WTC11 (cell line): ENCODE results near the gene SLCO4C1. TPM values are rescaled to one million over a fixed set of nuclear protein-coding genes. Genes with fewer than 3 reads are reported as not detected.

Experiments
- ATAC-seq: fragments of 200-7000 bp; cut with Tn5 transposase; 2 replicates; pipeline ENCODE4 v1.10.0; 2021; ENCODE audit warnings: mild to moderate bottlenecking, moderate library complexity
- CTCF ChIA-PET: fragments of 300-600 bp; sonication (Branson Sonifier 250); formaldehyde crosslinking; loops from one replicate; lab custom pipeline; 2021; ENCODE audit warnings: antibody characterized with exemption; lab: Charles Lee
- POLR2A ChIA-PET: fragments of 350-600 bp; sonication (Branson Sonifier 250); formaldehyde crosslinking; loops from one replicate; lab custom pipeline; 2021; ENCODE audit warnings: antibody characterized with exemption; lab: Charles Lee
- DNase-seq: peaks from one replicate; pipeline ENCODE4 v3.0.0; 2021; ENCODE audit warnings: low spot score
- H3K27ac Mint-ChIP-seq: 2 replicates; pipeline ENCODE4 v1.8.0; 2021; ENCODE audit warnings: mixed read lengths
- H3K27me3 Mint-ChIP-seq: 2 replicates; pipeline ENCODE4 v1.8.0; 2021; ENCODE audit warnings: low read depth, mild to moderate bottlenecking, moderate library complexity, mixed read lengths
- H3K36me3 Mint-ChIP-seq: 2 replicates; pipeline ENCODE4 v1.8.0; 2021; ENCODE audit warnings: mixed read lengths
- H3K4me1 Mint-ChIP-seq: 2 replicates; pipeline ENCODE4 v1.8.0; 2022; ENCODE audit warnings: mixed read lengths
- H3K4me3 Mint-ChIP-seq: 2 replicates; pipeline ENCODE4 v1.8.0; 2021; ENCODE audit warnings: mild to moderate bottlenecking, moderate library complexity, mixed read lengths
- H3K9me3 Mint-ChIP-seq: 2 replicates; pipeline ENCODE4 v1.8.0; 2021; ENCODE audit warnings: mixed read lengths
- CBFB ChIP-seq: sonication (generic); formaldehyde crosslinking; IDR thresholded peaks from 2 replicates; pipeline ENCODE4 v1.8.1; 2022; ENCODE audit warnings: mild to moderate bottlenecking, low read depth, missing genetic modification reagents
- EMX1 ChIP-seq: fragments of 250-450 bp; sonication (Bioruptor Pico); IDR thresholded peaks from 2 replicates; pipeline ENCODE4 v1.8.0; 2021; ENCODE audit warnings: mild to moderate bottlenecking
- FOXP1 ChIP-seq: sonication (generic); formaldehyde crosslinking; IDR thresholded peaks from 2 replicates; pipeline ENCODE4 v1.8.0; 2022; ENCODE audit warnings: missing genetic modification reagents, mild to moderate bottlenecking, moderate library complexity, borderline replicate concordance
- HMGA2 ChIP-seq: fragments of 250-450 bp; sonication (Bioruptor Pico); IDR thresholded peaks from 2 replicates; pipeline ENCODE4 v1.4.0; 2021; ENCODE audit warnings: mild to moderate bottlenecking, moderate library complexity
- JAZF1 ChIP-seq: fragments of 250-450 bp; sonication (Bioruptor Pico); IDR thresholded peaks from 2 replicates; pipeline ENCODE4 v1.9.0; 2021; ENCODE audit warnings: moderate library complexity, mild to moderate bottlenecking, inconsistent platforms
- KAT7 ChIP-seq: sonication (generic); formaldehyde crosslinking; IDR thresholded peaks from 2 replicates; pipeline ENCODE4 v1.8.1; 2023; ENCODE audit warnings: missing genetic modification reagents, mild to moderate bottlenecking, borderline replicate concordance
- MXD4 ChIP-seq: fragments of 250-450 bp; sonication (Bioruptor Pico); IDR thresholded peaks from 2 replicates; pipeline ENCODE4 v1.8.0; 2021; ENCODE audit warnings: mild to moderate bottlenecking, moderate library complexity, borderline replicate concordance
- NFE2L1 ChIP-seq: sonication (generic); formaldehyde crosslinking; IDR thresholded peaks from 2 replicates; pipeline ENCODE4 v1.8.1; 2023; ENCODE audit warnings: missing genetic modification reagents
- NR1H2 ChIP-seq: sonication (generic); formaldehyde crosslinking; IDR thresholded peaks from 2 replicates; pipeline ENCODE4 v1.9.0; 2021; ENCODE audit warnings: mild to moderate bottlenecking, moderate library complexity, missing genetic modification reagents
- OVOL2 ChIP-seq: fragments of 250-450 bp; sonication (Bioruptor Pico); IDR thresholded peaks from 2 replicates; pipeline ENCODE4 v1.9.0; 2021; ENCODE audit warnings: mild to moderate bottlenecking, borderline replicate concordance
- SOX15 ChIP-seq: fragments of 250-450 bp; sonication (Bioruptor Pico); IDR thresholded peaks from 2 replicates; pipeline ENCODE4 v1.9.0; 2021; ENCODE audit warnings: mild to moderate bottlenecking
- TCF7 ChIP-seq: sonication (generic); formaldehyde crosslinking; IDR thresholded peaks from 2 replicates; pipeline ENCODE4 v1.8.0; 2022; ENCODE audit warnings: mild to moderate bottlenecking, low read depth, missing genetic modification reagents, moderate library complexity
- ZNF219 ChIP-seq: sonication (generic); formaldehyde crosslinking; IDR thresholded peaks from 2 replicates; pipeline ENCODE4 v1.8.0; 2023; ENCODE audit warnings: missing genetic modification reagents, mild to moderate bottlenecking, borderline replicate concordance
- ZNF232 ChIP-seq: sonication (generic); formaldehyde crosslinking; IDR thresholded peaks from 2 replicates; pipeline ENCODE4 v1.8.0; 2022; ENCODE audit warnings: mild to moderate bottlenecking, missing genetic modification reagents
- ZNF263 ChIP-seq: sonication (generic); formaldehyde crosslinking; IDR thresholded peaks from 2 replicates; pipeline ENCODE4 v1.8.1; 2022; ENCODE audit warnings: low read depth, mild to moderate bottlenecking, moderate library complexity, missing genetic modification reagents
- ZNF317 ChIP-seq: sonication (generic); formaldehyde crosslinking; IDR thresholded peaks from 2 replicates; pipeline ENCODE4 v1.8.1; 2023; ENCODE audit warnings: low read depth, mild to moderate bottlenecking, moderate library complexity, missing genetic modification reagents, borderline replicate concordance
- ZNF396 ChIP-seq: fragments of 250-450 bp; sonication (Bioruptor Pico); IDR thresholded peaks from 2 replicates; pipeline ENCODE4 v1.8.0; 2021; ENCODE audit warnings: mild to moderate bottlenecking, moderate library complexity, borderline replicate concordance
- ZNF423 ChIP-seq: fragments of 250-450 bp; sonication (Bioruptor Pico); IDR thresholded peaks from 2 replicates; pipeline ENCODE4 v2.1.2; 2022; ENCODE audit warnings: mild to moderate bottlenecking, moderate library complexity
- total RNA-seq: library from RNA; stranded (reverse); gene quantifications from 3 replicates; pipeline ENCODE4 v1.2.3, GENCODE V29; 2021
- TF ChIP-seq, protein P1 (sequence below): fragments of 200-600 bp; IDR thresholded peaks from 2 replicates; pipeline ENCODE4 v1.8.0; 2022; ENCODE audit warnings: antibody characterized with exemption
- TF ChIP-seq, protein P2 (sequence below): sonication (generic); formaldehyde crosslinking; IDR thresholded peaks from 2 replicates; pipeline ENCODE4 v1.8.1; 2022; ENCODE audit warnings: missing genetic modification reagents, borderline replicate concordance
- TF ChIP-seq, protein P3 (sequence below): sonication (generic); formaldehyde crosslinking; IDR thresholded peaks from 2 replicates; pipeline ENCODE4 v1.8.0; 2022; ENCODE audit warnings: mild to moderate bottlenecking, missing genetic modification reagents
- TF ChIP-seq, protein P4 (sequence below): sonication (generic); formaldehyde crosslinking; IDR thresholded peaks from 2 replicates; pipeline ENCODE4 v1.8.1; 2022; ENCODE audit warnings: low read depth, mild to moderate bottlenecking, moderate library complexity, missing genetic modification reagents, borderline replicate concordance
- TF ChIP-seq, protein P5 (sequence below): sonication (generic); formaldehyde crosslinking; IDR thresholded peaks from 2 replicates; pipeline ENCODE4 v1.8.1; 2023; ENCODE audit warnings: mild to moderate bottlenecking, moderate library complexity, missing genetic modification reagents
- TF ChIP-seq, protein P6 (sequence below): sonication (generic); formaldehyde crosslinking; IDR thresholded peaks from 2 replicates; pipeline ENCODE4 v1.8.1; 2022; ENCODE audit warnings: mild to moderate bottlenecking, moderate library complexity, missing genetic modification reagents

The SLCO4C1 gene
- total RNA-seq, 1 experiment from 2014 or later = 5.4 TPM

DNA sequence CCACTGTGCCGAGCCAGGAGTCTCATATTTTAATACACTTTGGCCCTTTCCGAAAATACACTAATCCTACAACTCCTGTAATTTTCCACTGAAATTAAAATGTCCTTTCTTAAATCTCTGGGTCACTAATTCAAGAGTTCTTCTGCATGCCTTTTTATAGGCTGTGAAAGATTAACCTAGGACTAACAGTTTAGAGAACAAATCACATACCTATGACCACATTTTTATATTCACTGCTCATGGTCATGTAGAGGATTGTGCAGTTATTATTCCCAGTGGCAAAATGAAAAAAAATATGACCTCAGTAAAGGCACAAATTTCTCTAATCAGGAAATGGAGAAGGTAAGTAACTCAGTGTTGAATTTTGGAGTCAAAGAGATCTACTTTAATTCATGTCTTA, 33.4 kb downstream of the SLCO4C1 start:
- ATAC-seq = no peak
- no peak overlapping the region for H3K27ac Mint-ChIP-seq
- no peaks in the 10 kb centered on the region for H3K4me1 Mint-ChIP-seq
- ChIA-PET CTCF (interaction anchor here (0.6 kb wide), 1 partner anchor 244 kb away, joined by 3 read pairs; no protein-coding TSS in a partner anchor), POLR2A (no interaction called here)
- DNase-seq = no peak
- TF ChIP-seq TCF7 (no peak), ZNF219 (CRISPR knock-in tag) (no peak), HMGA2 (no peak), JAZF1 (no peak), NR1H2 (CRISPR knock-in tag) (no peak), ZNF232 (no peak), MXD4 (CRISPR knock-in tag) (no peak), ZNF317 (CRISPR knock-in tag) (no peak), ZNF423 (CRISPR knock-in tag) (no peak), NFE2L1 (CRISPR knock-in tag) (no peak), ZNF263 (no peak), EMX1 (CRISPR knock-in tag) (no peak), SOX15 (no peak)
- TF ChIP-seq, protein P1, sequence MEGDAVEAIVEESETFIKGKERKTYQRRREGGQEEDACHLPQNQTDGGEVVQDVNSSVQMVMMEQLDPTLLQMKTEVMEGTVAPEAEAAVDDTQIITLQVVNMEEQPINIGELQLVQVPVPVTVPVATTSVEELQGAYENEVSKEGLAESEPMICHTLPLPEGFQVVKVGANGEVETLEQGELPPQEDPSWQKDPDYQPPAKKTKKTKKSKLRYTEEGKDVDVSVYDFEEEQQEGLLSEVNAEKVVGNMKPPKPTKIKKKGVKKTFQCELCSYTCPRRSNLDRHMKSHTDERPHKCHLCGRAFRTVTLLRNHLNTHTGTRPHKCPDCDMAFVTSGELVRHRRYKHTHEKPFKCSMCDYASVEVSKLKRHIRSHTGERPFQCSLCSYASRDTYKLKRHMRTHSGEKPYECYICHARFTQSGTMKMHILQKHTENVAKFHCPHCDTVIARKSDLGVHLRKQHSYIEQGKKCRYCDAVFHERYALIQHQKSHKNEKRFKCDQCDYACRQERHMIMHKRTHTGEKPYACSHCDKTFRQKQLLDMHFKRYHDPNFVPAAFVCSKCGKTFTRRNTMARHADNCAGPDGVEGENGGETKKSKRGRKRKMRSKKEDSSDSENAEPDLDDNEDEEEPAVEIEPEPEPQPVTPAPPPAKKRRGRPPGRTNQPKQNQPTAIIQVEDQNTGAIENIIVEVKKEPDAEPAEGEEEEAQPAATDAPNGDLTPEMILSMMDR = no peak
- TF ChIP-seq, protein P2, sequence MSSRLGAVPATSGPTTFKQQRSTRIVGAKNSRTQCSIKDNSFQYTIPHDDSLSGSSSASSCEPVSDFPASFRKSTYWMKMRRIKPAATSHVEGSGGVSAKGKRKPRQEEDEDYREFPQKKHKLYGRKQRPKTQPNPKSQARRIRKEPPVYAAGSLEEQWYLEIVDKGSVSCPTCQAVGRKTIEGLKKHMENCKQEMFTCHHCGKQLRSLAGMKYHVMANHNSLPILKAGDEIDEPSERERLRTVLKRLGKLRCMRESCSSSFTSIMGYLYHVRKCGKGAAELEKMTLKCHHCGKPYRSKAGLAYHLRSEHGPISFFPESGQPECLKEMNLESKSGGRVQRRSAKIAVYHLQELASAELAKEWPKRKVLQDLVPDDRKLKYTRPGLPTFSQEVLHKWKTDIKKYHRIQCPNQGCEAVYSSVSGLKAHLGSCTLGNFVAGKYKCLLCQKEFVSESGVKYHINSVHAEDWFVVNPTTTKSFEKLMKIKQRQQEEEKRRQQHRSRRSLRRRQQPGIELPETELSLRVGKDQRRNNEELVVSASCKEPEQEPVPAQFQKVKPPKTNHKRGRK (CRISPR knock-in tag) = no peak
- TF ChIP-seq, protein P3, sequence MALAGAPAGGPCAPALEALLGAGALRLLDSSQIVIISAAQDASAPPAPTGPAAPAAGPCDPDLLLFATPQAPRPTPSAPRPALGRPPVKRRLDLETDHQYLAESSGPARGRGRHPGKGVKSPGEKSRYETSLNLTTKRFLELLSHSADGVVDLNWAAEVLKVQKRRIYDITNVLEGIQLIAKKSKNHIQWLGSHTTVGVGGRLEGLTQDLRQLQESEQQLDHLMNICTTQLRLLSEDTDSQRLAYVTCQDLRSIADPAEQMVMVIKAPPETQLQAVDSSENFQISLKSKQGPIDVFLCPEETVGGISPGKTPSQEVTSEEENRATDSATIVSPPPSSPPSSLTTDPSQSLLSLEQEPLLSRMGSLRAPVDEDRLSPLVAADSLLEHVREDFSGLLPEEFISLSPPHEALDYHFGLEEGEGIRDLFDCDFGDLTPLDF (CRISPR knock-in tag) = no peak
- TF ChIP-seq, protein P4, sequence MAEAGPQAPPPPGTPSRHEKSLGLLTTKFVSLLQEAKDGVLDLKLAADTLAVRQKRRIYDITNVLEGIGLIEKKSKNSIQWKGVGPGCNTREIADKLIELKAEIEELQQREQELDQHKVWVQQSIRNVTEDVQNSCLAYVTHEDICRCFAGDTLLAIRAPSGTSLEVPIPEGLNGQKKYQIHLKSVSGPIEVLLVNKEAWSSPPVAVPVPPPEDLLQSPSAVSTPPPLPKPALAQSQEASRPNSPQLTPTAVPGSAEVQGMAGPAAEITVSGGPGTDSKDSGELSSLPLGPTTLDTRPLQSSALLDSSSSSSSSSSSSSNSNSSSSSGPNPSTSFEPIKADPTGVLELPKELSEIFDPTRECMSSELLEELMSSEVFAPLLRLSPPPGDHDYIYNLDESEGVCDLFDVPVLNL (CRISPR knock-in tag) = no peak
- H3K27me3 Mint-ChIP-seq = no peaks in the 10 kb centered on the region
- no peaks in the 10 kb centered on the region for H3K36me3 Mint-ChIP-seq
- H3K4me3 Mint-ChIP-seq = no peak overlapping the region
- peaks cover 3% of the 10 kb centered on the region; the same call in 1 of the 2 replicates for H3K9me3 Mint-ChIP-seq

DNA sequence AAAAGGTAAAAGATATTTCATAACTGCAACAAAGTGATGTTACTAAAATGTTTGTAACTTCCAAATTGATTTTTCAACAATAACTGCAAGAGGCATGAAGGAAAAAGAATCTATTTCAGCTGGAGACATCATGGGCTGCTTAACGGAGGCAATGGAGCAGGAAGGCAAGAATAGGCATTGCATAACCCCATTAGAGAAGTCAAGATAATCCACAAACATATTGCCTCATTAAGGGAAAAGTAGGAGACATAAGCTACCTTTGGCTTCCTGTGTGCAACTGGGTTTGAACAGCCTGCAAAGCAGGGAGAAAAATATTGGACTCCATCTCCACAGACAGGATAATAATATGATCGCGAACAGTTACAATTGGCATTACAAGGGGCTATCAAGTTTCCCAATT, 46.7 kb downstream of the SLCO4C1 start:
- no peak for ATAC-seq
- no peaks in the 10 kb centered on the region; the same call in 1 of the 2 replicates for H3K36me3 Mint-ChIP-seq
- H3K27ac Mint-ChIP-seq = no peak overlapping the region
- H3K4me3 Mint-ChIP-seq = no peak overlapping the region
- POLR2A ChIA-PET = no interaction called here
- DNase-seq = no peak
- H3K4me1 Mint-ChIP-seq = no peaks in the 10 kb centered on the region
- H3K27me3 Mint-ChIP-seq = no peaks in the 10 kb centered on the region
- CTCF ChIA-PET = no interaction called here
- H3K9me3 Mint-ChIP-seq = no peaks in the 10 kb centered on the region
- TF ChIP-seq, protein P5, sequence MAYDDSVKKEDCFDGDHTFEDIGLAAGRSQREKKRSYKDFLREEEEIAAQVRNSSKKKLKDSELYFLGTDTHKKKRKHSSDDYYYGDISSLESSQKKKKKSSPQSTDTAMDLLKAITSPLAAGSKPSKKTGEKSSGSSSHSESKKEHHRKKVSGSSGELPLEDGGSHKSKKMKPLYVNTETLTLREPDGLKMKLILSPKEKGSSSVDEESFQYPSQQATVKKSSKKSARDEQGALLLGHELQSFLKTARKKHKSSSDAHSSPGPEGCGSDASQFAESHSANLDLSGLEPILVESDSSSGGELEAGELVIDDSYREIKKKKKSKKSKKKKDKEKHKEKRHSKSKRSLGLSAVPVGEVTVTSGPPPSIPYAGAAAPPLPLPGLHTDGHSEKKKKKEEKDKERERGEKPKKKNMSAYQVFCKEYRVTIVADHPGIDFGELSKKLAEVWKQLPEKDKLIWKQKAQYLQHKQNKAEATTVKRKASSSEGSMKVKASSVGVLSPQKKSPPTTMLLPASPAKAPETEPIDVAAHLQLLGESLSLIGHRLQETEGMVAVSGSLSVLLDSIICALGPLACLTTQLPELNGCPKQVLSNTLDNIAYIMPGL (CRISPR knock-in tag) = no peak
- TF ChIP-seq FOXP1 (CRISPR knock-in tag) = no peak
- TF ChIP-seq OVOL2 = no peak
- TF ChIP-seq ZNF396 = no peak
- TF ChIP-seq ZNF263 = no peak
- TF ChIP-seq CBFB (CRISPR knock-in tag) = no peak
- TF ChIP-seq MXD4 (CRISPR knock-in tag) = no peak
- no peak for TF ChIP-seq KAT7
- TF ChIP-seq, protein P6, sequence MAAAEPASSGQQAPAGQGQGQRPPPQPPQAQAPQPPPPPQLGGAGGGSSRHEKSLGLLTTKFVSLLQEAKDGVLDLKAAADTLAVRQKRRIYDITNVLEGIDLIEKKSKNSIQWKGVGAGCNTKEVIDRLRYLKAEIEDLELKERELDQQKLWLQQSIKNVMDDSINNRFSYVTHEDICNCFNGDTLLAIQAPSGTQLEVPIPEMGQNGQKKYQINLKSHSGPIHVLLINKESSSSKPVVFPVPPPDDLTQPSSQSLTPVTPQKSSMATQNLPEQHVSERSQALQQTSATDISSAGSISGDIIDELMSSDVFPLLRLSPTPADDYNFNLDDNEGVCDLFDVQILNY (CRISPR knock-in tag) = no peak
- TF ChIP-seq, protein P3 (CRISPR knock-in tag) = no peak
